OCI-LY7 (cell line): ENCODE results near the gene KLC1. TPM values are rescaled to one million over a fixed set of nuclear protein-coding genes. Genes with fewer than 3 reads are reported as not detected.

ENCODE experiments used
- BruUV-seq: library from RNA; stranded (reverse); fragments of 400-500 nt; replicated peaks from 2 replicates; lab custom pipeline; 2021; lab: Mats Ljungman, UMichigan
- CTCF ChIA-PET: fragments of 300-600 bp; sonication (Branson Sonifier 250); formaldehyde crosslinking; loops from one replicate; lab custom pipeline; 2022; ENCODE audit warnings: antibody characterized with exemption; ENCODE audit not compliant: unreplicated experiment; lab: Charles Lee
- POLR2A ChIA-PET: fragments of 300-600 bp; sonication (Branson Sonifier 250); formaldehyde crosslinking; loops from one replicate; lab custom pipeline; 2022; ENCODE audit warnings: antibody characterized with exemption; lab: Charles Lee
- DNase-seq: peaks from one replicate; pipeline ENCODE4 v3.0.0-alpha.2; 2015; ENCODE audit warnings: low spot score
- H2AFZ ChIP-seq: fragments of 200-600 bp; sonication (generic), shearing (Covaris generic); 2 replicates; pipeline ENCODE4 v1.6.1; 2014; ENCODE audit warnings: mild to moderate bottlenecking, antibody characterized with exemption, low read length, moderate library complexity
- H3K27ac ChIP-seq: fragments of 200-600 bp; sonication (generic); 2 replicates; pipeline ENCODE4 v1.5.1; 2014; ENCODE audit warnings: mixed run types, low read depth, mild to moderate bottlenecking, moderate library complexity, low read length, inconsistent platforms; ENCODE audit not compliant: poor library complexity, severe bottlenecking
- H3K36me3 ChIP-seq: fragments of 200-600 bp; sonication (generic); 2 replicates; pipeline ENCODE4 v1.6.1; 2014; ENCODE audit warnings: mild to moderate bottlenecking, antibody characterized with exemption, low read length, moderate library complexity, mixed read lengths; ENCODE audit not compliant: insufficient read depth
- H3K4me1 ChIP-seq: fragments of 200-600 bp; sonication (generic); 2 replicates; pipeline ENCODE4 v1.5.1; 2014; ENCODE audit warnings: mild to moderate bottlenecking, low read length; ENCODE audit not compliant: insufficient read depth, poor library complexity, severe bottlenecking
- H3K4me2 ChIP-seq: fragments of 200-600 bp; sonication (generic); 2 replicates; pipeline ENCODE4 v1.6.1; 2014; ENCODE audit warnings: mild to moderate bottlenecking, low read length
- H3K4me3 ChIP-seq: fragments of 200-600 bp; sonication (generic); 2 replicates; pipeline ENCODE4 v1.5.1; 2014; ENCODE audit warnings: mild to moderate bottlenecking, low read depth, low read length; ENCODE audit not compliant: poor library complexity, severe bottlenecking
- H3K79me2 ChIP-seq: fragments of 200-600 bp; sonication (generic); 2 replicates; pipeline ENCODE4 v1.6.1; 2016; ENCODE audit warnings: low read depth, mild to moderate bottlenecking, low read length, moderate library complexity, mixed read lengths; ENCODE audit not compliant: insufficient read depth
- H3K9me2 ChIP-seq: fragments of 200-600 bp; sonication (generic); 2 replicates; pipeline ENCODE4 v1.6.1; 2016; ENCODE audit warnings: mild to moderate bottlenecking, low read length, mixed read lengths; ENCODE audit not compliant: insufficient read depth
- H3K9me3 ChIP-seq: fragments of 200-600 bp; sonication (generic); 2 replicates; pipeline ENCODE4 v1.6.1; 2014; ENCODE audit warnings: mild to moderate bottlenecking, mixed run types, low read length, mixed read lengths
- H4K20me1 ChIP-seq: fragments of 200-600 bp; sonication (generic); 2 replicates; pipeline ENCODE4 v1.6.1; 2014; ENCODE audit warnings: mild to moderate bottlenecking, antibody characterized with exemption, low read length, moderate library complexity, mixed read lengths; ENCODE audit not compliant: insufficient read depth
- EZH2phosphoT487 ChIP-seq: fragments of 200-600 bp; sonication (generic); IDR thresholded peaks from 2 replicates; pipeline ENCODE4 v1.6.1; 2018; ENCODE audit warnings: low read depth, borderline replicate concordance, mild to moderate bottlenecking, mixed run types, antibody characterized with exemption, low read length, moderate library complexity, mixed read lengths
- intact Hi-C: fragments of 100-400 bp; cut with micrococcal nuclease; formaldehyde crosslinking; loops from one replicate; pipeline ENCODE4 v1.10.0; 2022; ENCODE audit not compliant: unreplicated experiment
- total RNA-seq, 2 experiments: library from RNA; depleted of rRNA in 1 of 2; stranded (reverse); fragments of >200 nt in 1 of 2; shearing (Covaris generic) in 1 of 2; gene quantifications; 2 replicates each; pipeline ENCODE4 v1.2.3, GENCODE V29; 2014 to 2022
- TF ChIP-seq, protein P1 (sequence below): fragments of 200-600 bp; sonication (generic); conservative IDR thresholded peaks from 2 replicates; pipeline ENCODE4 v1.5.1; 2014; ENCODE audit warnings: mild to moderate bottlenecking, antibody characterized with exemption, low read length, moderate library complexity, mixed read lengths

The KLC1 gene
- total RNA-seq, 2 experiments from 2014 or later = 147 to 157 TPM

GRCh38 chr14:103729496-103730448 is 100.8 kb downstream of the KLC1 start:
- no TSS peak for BruUV-seq
- H3K27ac ChIP-seq = no peak overlapping the region
- H3K9me3 ChIP-seq = no peaks in the 10 kb centered on the region
- peaks cover 34% of the 10 kb centered on the region for H3K36me3 ChIP-seq
- ChIA-PET CTCF (no interaction called here), POLR2A (no interaction called here)
- H2AFZ ChIP-seq = no peak overlapping the region
- H4K20me1 ChIP-seq = no peaks in the 10 kb centered on the region
- no peak overlapping the region for H3K4me2 ChIP-seq
- H3K79me2 ChIP-seq = no peaks in the 10 kb centered on the region
- intact Hi-C loops = no loop called here
- TF ChIP-seq EZH2phosphoT487 = no peak
- TF ChIP-seq, protein P1, sequence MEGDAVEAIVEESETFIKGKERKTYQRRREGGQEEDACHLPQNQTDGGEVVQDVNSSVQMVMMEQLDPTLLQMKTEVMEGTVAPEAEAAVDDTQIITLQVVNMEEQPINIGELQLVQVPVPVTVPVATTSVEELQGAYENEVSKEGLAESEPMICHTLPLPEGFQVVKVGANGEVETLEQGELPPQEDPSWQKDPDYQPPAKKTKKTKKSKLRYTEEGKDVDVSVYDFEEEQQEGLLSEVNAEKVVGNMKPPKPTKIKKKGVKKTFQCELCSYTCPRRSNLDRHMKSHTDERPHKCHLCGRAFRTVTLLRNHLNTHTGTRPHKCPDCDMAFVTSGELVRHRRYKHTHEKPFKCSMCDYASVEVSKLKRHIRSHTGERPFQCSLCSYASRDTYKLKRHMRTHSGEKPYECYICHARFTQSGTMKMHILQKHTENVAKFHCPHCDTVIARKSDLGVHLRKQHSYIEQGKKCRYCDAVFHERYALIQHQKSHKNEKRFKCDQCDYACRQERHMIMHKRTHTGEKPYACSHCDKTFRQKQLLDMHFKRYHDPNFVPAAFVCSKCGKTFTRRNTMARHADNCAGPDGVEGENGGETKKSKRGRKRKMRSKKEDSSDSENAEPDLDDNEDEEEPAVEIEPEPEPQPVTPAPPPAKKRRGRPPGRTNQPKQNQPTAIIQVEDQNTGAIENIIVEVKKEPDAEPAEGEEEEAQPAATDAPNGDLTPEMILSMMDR = no peak
- DNase-seq = no peak
- H3K9me2 ChIP-seq = no peaks in the 10 kb centered on the region
- H3K4me3 ChIP-seq = no peak overlapping the region
- no peaks in the 10 kb centered on the region for H3K4me1 ChIP-seq

DNA sequence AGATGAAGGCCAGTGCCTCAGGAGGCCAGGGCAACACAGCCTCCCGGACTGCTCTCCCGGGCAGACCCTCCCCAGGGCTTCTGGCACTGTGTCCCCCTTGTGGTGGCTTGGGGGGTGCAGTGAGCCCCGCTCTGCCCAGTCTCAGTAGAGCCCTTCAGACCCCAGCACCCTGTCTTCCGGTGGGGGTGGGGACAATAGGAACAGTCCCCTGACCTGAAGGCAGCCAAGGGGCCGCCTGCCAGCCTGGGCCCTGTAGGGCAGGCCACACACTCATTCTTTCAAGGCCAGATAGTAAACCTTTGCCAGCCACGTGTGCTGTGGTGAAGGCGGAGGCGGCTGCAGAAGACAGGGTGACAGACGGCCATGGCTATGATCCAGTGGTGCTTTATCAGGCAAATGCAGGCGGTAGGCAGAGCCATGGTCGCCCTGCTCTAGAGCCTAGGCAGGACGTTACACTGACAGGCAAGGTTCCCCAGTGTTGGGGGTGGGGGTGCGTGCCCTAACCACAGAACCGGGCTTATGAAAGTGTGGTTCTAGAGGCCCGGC is 101.6 kb downstream of the KLC1 start:
- H3K4me1 ChIP-seq = no peaks in the 10 kb centered on the region
- no peak overlapping the region for H3K27ac ChIP-seq
- ChIA-PET CTCF (no interaction called here), POLR2A (no interaction called here)
- TF ChIP-seq EZH2phosphoT487 = no peak
- TF ChIP-seq, protein P1 = no peak
- H3K36me3 ChIP-seq = peaks cover 34% of the 10 kb centered on the region
- no peak overlapping the region for H3K4me2 ChIP-seq
- no peaks in the 10 kb centered on the region for H4K20me1 ChIP-seq
- no peaks in the 10 kb centered on the region for H3K79me2 ChIP-seq
- no peaks in the 10 kb centered on the region for H3K9me3 ChIP-seq
- intact Hi-C loops = no loop called here
- no peak overlapping the region for H2AFZ ChIP-seq
- no peak overlapping the region for H3K4me3 ChIP-seq
- no peak for DNase-seq
- H3K9me2 ChIP-seq = no peaks in the 10 kb centered on the region
- no TSS peak for BruUV-seq
